Gastroesophageal sphincter (tissue), 4 donors: ENCODE results near the gene PFKFB2. TPM values are rescaled to one million over a fixed set of nuclear protein-coding genes. Genes with fewer than 3 reads are reported as not detected.

Experiments used
- ATAC-seq: fragments of 150-250 bp; one replicate; pipeline ENCODE4 v1.9.1; 2016; ENCODE audit warnings: mild to moderate bottlenecking, moderate library complexity
- H3K27ac ChIP-seq, 4 donors: fragments of 200-600 bp; sonication (generic) in 3 of 4; 1 replicate in 3 of 4; 2 replicates in 1 of 4; pipeline ENCODE4 v1.5.1; 2016 to 2019
- H3K27me3 ChIP-seq: fragments of 200-600 bp; sonication (generic); one replicate; pipeline ENCODE4 v1.5.1; 2019
- H3K36me3 ChIP-seq, 2 donors: fragments of 200-600 bp; sonication (generic); one replicate each; pipeline ENCODE4 v1.5.1; 2019; ENCODE audit warnings: control low read depth in 1 of 2
- H3K4me1 ChIP-seq, 3 donors: fragments of 200-600 bp; sonication (generic); 1 replicate in 2 of 3; 2 replicates in 1 of 3; pipeline ENCODE4 v1.5.1; 2016 to 2019; ENCODE audit warnings: control low read depth in 2 of 3
- H3K4me3 ChIP-seq, 2 donors: fragments of 200-600 bp; sonication (generic); one replicate each; pipeline ENCODE4 v1.5.1; 2019; ENCODE audit warnings: mild to moderate bottlenecking in 1 of 2, moderate library complexity in 1 of 2
- H3K9me3 ChIP-seq, 3 donors: fragments of 200-600 bp; sonication (generic); one replicate each; pipeline ENCODE4 v1.5.1; 2017 to 2019; ENCODE audit warnings: control low read depth in 2 of 3
- CTCF ChIP-seq, 4 experiments: fragments of 200-600 bp in 2 of 4; fragments of 450-650 bp in 2 of 4; sonication (generic) in 1 of 4; IDR thresholded peaks; one replicate each; pipeline ENCODE4 v1.5.1; 2017 to 2019; ENCODE audit warnings: antibody characterized with exemption in 4 of 4, mild to moderate bottlenecking in 2 of 4, moderate library complexity in 2 of 4
- EP300 ChIP-seq: sonication (generic); formaldehyde crosslinking; IDR thresholded peaks from one replicate; pipeline ENCODE4 v1.6.1; 2017; ENCODE audit warnings: antibody characterized with exemption, mild to moderate bottlenecking
- POLR2A ChIP-seq, 2 donors: fragments of 450-650 bp; IDR thresholded peaks; one replicate each; pipeline ENCODE4 v1.6.1; 2017; ENCODE audit warnings: antibody characterized with exemption in 2 of 2, mild to moderate bottlenecking in 2 of 2, moderate library complexity in 1 of 2
- POLR2AphosphoS5 ChIP-seq: sonication (generic); formaldehyde crosslinking; IDR thresholded peaks from one replicate; pipeline ENCODE4 v1.6.1; 2017; ENCODE audit warnings: antibody characterized with exemption
- WGBS, 2 donors: methylation state at CpG; one replicate each; pipeline ENCODE4 v1.1.5; 2018; ENCODE audit warnings: low coverage in 1 of 2; 5-methylcytosine and 5-hydroxymethylcytosine counted together
- total RNA-seq, 4 donors: library from RNA; depleted of rRNA; stranded (reverse); fragments of >200 nt; gene quantifications; one replicate each; pipeline ENCODE4 v1.1.0, GENCODE V29; 2016

Gene PFKFB2
- total RNA-seq, 4 donors from 2014 or later = 3.4 to 6.7 (median 5.3) TPM

GRCh38 chr1:207047505-207047904 lies 5.6 kb upstream of the PFKFB2 start:
- TF ChIP-seq CTCF (IDR thresholded peaks at IDR 0.05) = no peak
- no peak for TF ChIP-seq POLR2A (IDR thresholded peaks at IDR 0.05)
- no peak for TF ChIP-seq POLR2AphosphoS5
- no peak for TF ChIP-seq EP300
- Histone ChIP-seq H3K27me3 (no peaks in the 10 kb centered on the region), H3K9me3 (no peaks in the 10 kb centered on the region), H3K36me3 (peaks cover 0 to 17% of the 10 kb centered on the region in 2 donors), H3K27ac (no peak overlapping the region), H3K4me1 (peaks cover 0 to 75% (median 17%) of the 10 kb centered on the region in 3 donors), H3K4me3 (no peak overlapping the region)
- 79 to 88% methylated on average over 1 of the region's 1 CpG for WGBS, 2 donors
- ATAC-seq = no peak

- WGBS, 2 donors = 77 to 83% methylated on average over 6 of the region's 6 CpGs
- peaks cover 0 to 17% of the 10 kb centered on the region in 2 donors for H3K36me3 ChIP-seq
- ATAC-seq = no peak
- no peak overlapping the region for H3K4me3 ChIP-seq
- peaks cover 0 to 76% (median 18%) of the 10 kb centered on the region in 3 donors for H3K4me1 ChIP-seq
- no peak for TF ChIP-seq CTCF (IDR thresholded peaks at IDR 0.05)
- no peak for TF ChIP-seq POLR2AphosphoS5
- no peak for TF ChIP-seq POLR2A (IDR thresholded peaks at IDR 0.05)
- no peak for TF ChIP-seq EP300
- H3K9me3 ChIP-seq = no peaks in the 10 kb centered on the region
- no peaks in the 10 kb centered on the region for H3K27me3 ChIP-seq
- no peak overlapping the region for H3K27ac ChIP-seq
Observed at GRCh38 chr1:207048041-207048440, 5.0 kb upstream of the PFKFB2 start.

GRCh38 chr1:207049054-207049453 lies 4.0 kb upstream of the PFKFB2 start:
- H3K9me3 ChIP-seq = no peaks in the 10 kb centered on the region
- H3K27me3 ChIP-seq = no peaks in the 10 kb centered on the region
- peaks cover 0 to 17% of the 10 kb centered on the region in 2 donors for H3K36me3 ChIP-seq
- H3K4me1 ChIP-seq = peaks cover 0 to 77% (median 18%) of the 10 kb centered on the region in 3 donors
- 70 to 82% methylated on average over 3 to 4 of the region's 4 CpGs for WGBS, 2 donors
- peak overlapping the region in 1 of 4 donors; percentile 94 for H3K27ac ChIP-seq
- ATAC-seq = no peak
- no peak overlapping the region for H3K4me3 ChIP-seq
- TF ChIP-seq POLR2AphosphoS5 (no peak), CTCF (IDR thresholded peaks at IDR 0.05) (no peak), EP300 (no peak), POLR2A (IDR thresholded peaks at IDR 0.05) (no peak)

- no peak for ATAC-seq
- H3K36me3 ChIP-seq = peaks cover 0 to 17% of the 10 kb centered on the region in 2 donors
- H3K27me3 ChIP-seq = no peaks in the 10 kb centered on the region
- 0 to 30% methylated on average over 1 to 5 of the region's 8 CpGs for WGBS, 2 donors
- H3K4me3 ChIP-seq = peak overlapping the region in 1 of 2 donors; percentile 86
- no peak for TF ChIP-seq EP300
- no peak for TF ChIP-seq POLR2A (IDR thresholded peaks at IDR 0.05)
- TF ChIP-seq CTCF (IDR thresholded peaks at IDR 0.05) = no peak
- no peak for TF ChIP-seq POLR2AphosphoS5
- H3K27ac ChIP-seq = peak overlapping the region in 2 of 4 donors; percentile 91 to 94
- H3K9me3 ChIP-seq = no peaks in the 10 kb centered on the region
- peaks cover 0 to 79% (median 18%) of the 10 kb centered on the region in 3 donors for H3K4me1 ChIP-seq
Observed at GRCh38 chr1:207049514-207049913, 3.6 kb upstream of the PFKFB2 start.

GRCh38 chr1:207049974-207050391 lies 3.1 kb upstream of the PFKFB2 start:
- H3K4me1 ChIP-seq = peaks cover 0 to 76% (median 18%) of the 10 kb centered on the region in 3 donors
- no peaks in the 10 kb centered on the region for H3K9me3 ChIP-seq
- no peaks in the 10 kb centered on the region for H3K27me3 ChIP-seq
- TF ChIP-seq POLR2AphosphoS5 = no peak
- TF ChIP-seq CTCF (IDR thresholded peaks at IDR 0.05) = peak; percentile 75 to 83 (median 77)
- peak overlapping the region; percentile 86 to 100 for H3K4me3 ChIP-seq
- no peak for ATAC-seq
- H3K27ac ChIP-seq = peak overlapping the region; percentile 83 to 94 (median 88)
- 0 to 1% methylated on average over 6 of the region's 6 CpGs for WGBS, 2 donors
- H3K36me3 ChIP-seq = peaks cover 0 to 17% of the 10 kb centered on the region in 2 donors
